HEK293 (cell line): Measurements from ENCODE around the gene MT1HL1.

ENCODE experiments used
- CTCF ChIA-PET: fragments of 350-600 bp; formaldehyde crosslinking; extraction: SDS; loops from one replicate; lab custom pipeline; 2021; ENCODE audit warnings: antibody characterized with exemption; lab: Yijun Ruan, JAX
- POLR2A ChIA-PET: fragments of 300-600 bp; formaldehyde crosslinking; extraction: SDS; loops from one replicate; lab custom pipeline; 2020; ENCODE audit warnings: antibody characterized with exemption, inconsistent platforms; lab: Yijun Ruan, JAX
- H3K27ac ChIP-seq: fragments of 200-500 bp; sonication (Bioruptor generic); 2 replicates; pipeline ENCODE4 v1.5.1; 2014; ENCODE audit warnings: low read depth, low read length, control low read depth, inconsistent platforms; ENCODE audit errors: extremely low read depth
- H3K36me3 ChIP-seq, 2 experiments: fragments of 200-500 bp in 1 of 2; sonication (Bioruptor generic) in 1 of 2; 1 replicate in 1 of 2; 2 replicates in 1 of 2; pipeline ENCODE4 v1.5.1; 2014 to 2017; ENCODE audit warnings: inconsistent platforms in 2 of 2, low read length in 2 of 2; ENCODE audit not compliant: control insufficient read depth in 2 of 2, insufficient read depth in 1 of 2
- H3K4me1 ChIP-seq: fragments of 200-500 bp; sonication (Bioruptor generic); 2 replicates; pipeline ENCODE4 v1.5.1; 2014; ENCODE audit warnings: mild to moderate bottlenecking, low read length, inconsistent platforms; ENCODE audit not compliant: control insufficient read depth, insufficient read depth
- H3K4me3 ChIP-seq: 2 replicates; pipeline ENCODE4 v1.5.1; 2011; ENCODE audit warnings: low read depth, mild to moderate bottlenecking, control low read depth, low read length, moderate library complexity
- H3K9me3 ChIP-seq: fragments of 200-500 bp; sonication (Bioruptor generic); 2 replicates; pipeline ENCODE4 v1.5.1; 2014; ENCODE audit warnings: low read depth, low read length, inconsistent platforms; ENCODE audit not compliant: control insufficient read depth, insufficient read depth
- BCL11A ChIP-seq: fragments of 450-650 bp; formaldehyde crosslinking; IDR thresholded peaks from 2 replicates; pipeline ENCODE4 v1.5.1; 2016; ENCODE audit warnings: low read depth, missing biosample characterization, missing genetic modification characterization
- BCL11B ChIP-seq: fragments of 450-650 bp; formaldehyde crosslinking; IDR thresholded peaks from 2 replicates; pipeline ENCODE4 v1.5.1; 2016; ENCODE audit warnings: low read depth, missing biosample characterization, missing genetic modification characterization
- EGR2 ChIP-seq: fragments of 450-650 bp; formaldehyde crosslinking; IDR thresholded peaks from 2 replicates; pipeline ENCODE4 v1.5.1; 2016; ENCODE audit warnings: low read depth, missing biosample characterization, missing genetic modification characterization
- FEZF1 ChIP-seq: fragments of 450-650 bp; formaldehyde crosslinking; IDR thresholded peaks from 2 replicates; pipeline ENCODE4 v1.5.1; 2016; ENCODE audit warnings: missing biosample characterization, missing genetic modification characterization
- INSM2 ChIP-seq: fragments of 450-650 bp; formaldehyde crosslinking; IDR thresholded peaks from 2 replicates; pipeline ENCODE4 v1.5.1; 2016; ENCODE audit warnings: missing biosample characterization, missing genetic modification characterization
- KLF8 ChIP-seq: fragments of 450-650 bp; formaldehyde crosslinking; IDR thresholded peaks from 2 replicates; pipeline ENCODE4 v1.5.1; 2016; ENCODE audit warnings: missing biosample characterization, missing genetic modification characterization
- PRDM4 ChIP-seq: fragments of 450-650 bp; formaldehyde crosslinking; IDR thresholded peaks from 2 replicates; pipeline ENCODE4 v1.5.1; 2017; ENCODE audit warnings: missing biosample characterization, missing genetic modification characterization
- ZBTB1 ChIP-seq: fragments of 450-650 bp; formaldehyde crosslinking; IDR thresholded peaks from 2 replicates; pipeline ENCODE4 v1.5.1; 2016; ENCODE audit warnings: missing biosample characterization, missing genetic modification characterization
- ZBTB10 ChIP-seq: fragments of 450-650 bp; formaldehyde crosslinking; IDR thresholded peaks from 2 replicates; pipeline ENCODE4 v1.5.1; 2016; ENCODE audit warnings: missing biosample characterization, missing genetic modification characterization
- ZBTB8A ChIP-seq: fragments of 450-650 bp; formaldehyde crosslinking; IDR thresholded peaks from 2 replicates; pipeline ENCODE4 v1.5.1; 2016; ENCODE audit warnings: missing biosample characterization, missing genetic modification characterization
- ZFHX2 ChIP-seq: fragments of 450-650 bp; formaldehyde crosslinking; conservative IDR thresholded peaks from 2 replicates; pipeline ENCODE4 v1.5.1; 2016; ENCODE audit warnings: missing biosample characterization, missing genetic modification characterization
- ZFP3 ChIP-seq: fragments of 450-650 bp; formaldehyde crosslinking; IDR thresholded peaks from 2 replicates; pipeline ENCODE4 v1.5.1; 2016; ENCODE audit warnings: low read depth, missing biosample characterization, missing genetic modification characterization
- ZFP37 ChIP-seq: fragments of 450-650 bp; formaldehyde crosslinking; IDR thresholded peaks from 2 replicates; pipeline ENCODE4 v1.5.1; 2016; ENCODE audit warnings: missing biosample characterization, missing genetic modification characterization
- ZNF223 ChIP-seq: fragments of 450-650 bp; formaldehyde crosslinking; IDR thresholded peaks from 2 replicates; pipeline ENCODE4 v1.5.1; 2016; ENCODE audit warnings: missing biosample characterization, missing genetic modification characterization
- ZNF341 ChIP-seq: fragments of 450-650 bp; formaldehyde crosslinking; IDR thresholded peaks from 2 replicates; pipeline ENCODE4; 2016; ENCODE audit warnings: low read depth, missing biosample characterization, missing genetic modification characterization
- ZNF555 ChIP-seq: fragments of 450-650 bp; formaldehyde crosslinking; conservative IDR thresholded peaks from 2 replicates; pipeline ENCODE4 v1.5.1; 2017; ENCODE audit warnings: missing biosample characterization, mild to moderate bottlenecking, missing genetic modification characterization, inconsistent platforms
- ZNF610 ChIP-seq: fragments of 450-650 bp; formaldehyde crosslinking; IDR thresholded peaks from 2 replicates; pipeline ENCODE4 v1.5.1; 2016; ENCODE audit warnings: missing biosample characterization, missing genetic modification characterization, borderline replicate concordance
- ZNF623 ChIP-seq: fragments of 450-650 bp; formaldehyde crosslinking; IDR thresholded peaks from 2 replicates; pipeline ENCODE4 v1.5.1; 2016; ENCODE audit warnings: missing biosample characterization, missing genetic modification characterization
- ZNF639 ChIP-seq: fragments of 450-650 bp; formaldehyde crosslinking; IDR thresholded peaks from 2 replicates; pipeline ENCODE4 v1.5.1; 2016; ENCODE audit warnings: missing biosample characterization, missing genetic modification characterization
- ZNF747 ChIP-seq: fragments of 450-650 bp; formaldehyde crosslinking; IDR thresholded peaks from 2 replicates; pipeline ENCODE4 v1.5.1; 2016; ENCODE audit warnings: missing biosample characterization, missing genetic modification characterization
- ZNF791 ChIP-seq: fragments of 450-650 bp; formaldehyde crosslinking; IDR thresholded peaks from 2 replicates; pipeline ENCODE4 v1.5.1; 2016; ENCODE audit warnings: missing biosample characterization, missing genetic modification characterization
- TF ChIP-seq, protein P1 (sequence below): fragments of 450-650 bp; formaldehyde crosslinking; conservative IDR thresholded peaks from 2 replicates; pipeline ENCODE4 v1.5.1; 2016; ENCODE audit warnings: low read depth, missing biosample characterization, missing genetic modification characterization
- TF ChIP-seq, protein P2 (sequence below): fragments of 450-650 bp; formaldehyde crosslinking; IDR thresholded peaks from 2 replicates; pipeline ENCODE4 v1.5.1; 2016; ENCODE audit warnings: missing biosample characterization, missing genetic modification characterization, borderline replicate concordance

The MT1HL1 gene

DNA sequence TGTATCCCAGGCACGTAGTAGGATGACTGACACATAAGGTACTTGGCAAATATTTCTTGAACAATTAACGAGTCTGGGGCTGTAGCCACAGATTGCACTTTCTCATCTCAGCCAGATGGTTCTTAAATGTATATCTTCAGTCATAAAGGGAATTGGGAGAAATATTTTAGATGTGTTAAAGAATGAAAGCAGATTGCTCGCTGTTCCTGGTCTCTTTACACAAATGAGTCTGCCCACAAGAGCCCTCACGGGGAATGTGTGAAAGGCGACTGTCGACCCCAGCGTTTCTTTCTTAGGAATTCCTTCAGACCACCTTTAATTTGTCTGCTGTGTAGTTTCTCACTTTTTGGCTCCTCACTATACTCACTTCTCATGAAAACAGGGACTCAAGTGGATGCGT is 725 bp downstream of the MT1HL1 start (continued):
- TF ChIP-seq, protein P1, sequence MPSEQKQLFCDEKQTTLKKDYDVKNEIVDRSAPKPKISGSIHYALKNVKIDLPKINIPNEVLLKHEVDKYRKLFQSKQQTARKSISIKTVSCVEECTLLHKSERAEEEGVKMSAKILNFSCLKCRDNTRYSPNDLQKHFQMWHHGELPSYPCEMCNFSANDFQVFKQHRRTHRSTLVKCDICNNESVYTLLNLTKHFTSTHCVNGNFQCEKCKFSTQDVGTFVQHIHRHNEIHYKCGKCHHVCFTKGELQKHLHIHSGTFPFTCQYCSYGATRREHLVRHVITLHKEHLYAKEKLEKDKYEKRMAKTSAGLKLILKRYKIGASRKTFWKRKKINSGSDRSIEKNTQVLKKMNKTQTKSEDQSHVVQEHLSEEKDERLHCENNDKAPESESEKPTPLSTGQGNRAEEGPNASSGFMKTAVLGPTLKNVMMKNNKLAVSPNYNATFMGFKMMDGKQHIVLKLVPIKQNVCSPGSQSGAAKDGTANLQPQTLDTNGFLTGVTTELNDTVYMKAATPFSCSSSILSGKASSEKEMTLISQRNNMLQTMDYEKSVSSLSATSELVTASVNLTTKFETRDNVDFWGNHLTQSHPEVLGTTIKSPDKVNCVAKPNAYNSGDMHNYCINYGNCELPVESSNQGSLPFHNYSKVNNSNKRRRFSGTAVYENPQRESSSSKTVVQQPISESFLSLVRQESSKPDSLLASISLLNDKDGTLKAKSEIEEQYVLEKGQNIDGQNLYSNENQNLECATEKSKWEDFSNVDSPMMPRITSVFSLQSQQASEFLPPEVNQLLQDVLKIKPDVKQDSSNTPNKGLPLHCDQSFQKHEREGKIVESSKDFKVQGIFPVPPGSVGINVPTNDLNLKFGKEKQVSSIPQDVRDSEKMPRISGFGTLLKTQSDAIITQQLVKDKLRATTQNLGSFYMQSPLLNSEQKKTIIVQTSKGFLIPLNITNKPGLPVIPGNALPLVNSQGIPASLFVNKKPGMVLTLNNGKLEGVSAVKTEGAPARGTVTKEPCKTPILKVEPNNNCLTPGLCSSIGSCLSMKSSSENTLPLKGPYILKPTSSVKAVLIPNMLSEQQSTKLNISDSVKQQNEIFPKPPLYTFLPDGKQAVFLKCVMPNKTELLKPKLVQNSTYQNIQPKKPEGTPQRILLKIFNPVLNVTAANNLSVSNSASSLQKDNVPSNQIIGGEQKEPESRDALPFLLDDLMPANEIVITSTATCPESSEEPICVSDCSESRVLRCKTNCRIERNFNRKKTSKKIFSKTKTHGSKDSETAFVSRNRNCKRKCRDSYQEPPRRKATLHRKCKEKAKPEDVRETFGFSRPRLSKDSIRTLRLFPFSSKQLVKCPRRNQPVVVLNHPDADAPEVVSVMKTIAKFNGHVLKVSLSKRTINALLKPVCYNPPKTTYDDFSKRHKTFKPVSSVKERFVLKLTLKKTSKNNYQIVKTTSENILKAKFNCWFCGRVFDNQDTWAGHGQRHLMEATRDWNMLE (tag by site-specific recombination) = no peak
- TF ChIP-seq ZNF791 (tag by site-specific recombination) = no peak
- TF ChIP-seq ZNF610 (tag by site-specific recombination) = no peak
- TF ChIP-seq ZNF623 = no peak
- no peak for TF ChIP-seq ZNF639 (tag by site-specific recombination)
- no peak for TF ChIP-seq ZFHX2
- TF ChIP-seq EGR2 = no peak
- no peak for TF ChIP-seq ZNF223

DNA sequence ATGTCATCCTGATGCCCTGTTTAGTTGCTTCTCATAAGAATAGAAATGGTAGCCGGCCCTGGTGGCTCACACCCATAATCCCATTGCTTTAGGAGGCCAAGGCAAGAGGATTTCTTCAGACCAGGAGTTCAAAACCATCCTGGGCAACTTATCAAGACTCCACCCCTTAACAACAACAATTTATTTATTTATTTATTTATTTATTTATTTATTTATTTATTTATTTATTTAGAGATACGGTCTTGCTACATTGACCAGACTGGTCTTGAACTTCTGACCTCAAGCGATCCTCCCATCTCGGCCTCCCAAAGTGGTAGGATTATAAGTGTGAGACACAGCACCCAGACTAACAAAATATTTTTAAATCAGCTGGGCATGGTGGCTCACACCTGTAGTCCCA is 4.0 kb downstream of the MT1HL1 start:
- ChIA-PET CTCF (interaction anchor here (0.5 to 1.1 kb wide), 2 partner anchors 49 to 387 kb away, joined by 3 read pairs; no protein-coding TSS in a partner anchor), POLR2A (no interaction called here)
- no peaks in the 10 kb centered on the region for H3K36me3 ChIP-seq
- H3K4me3 ChIP-seq = no peak overlapping the region
- no peaks in the 10 kb centered on the region for H3K9me3 ChIP-seq
- H3K4me1 ChIP-seq = no peaks in the 10 kb centered on the region
- no peak overlapping the region for H3K27ac ChIP-seq
- TF ChIP-seq ZFP37 (tag by site-specific recombination) (peak; percentile 68; the same call in 1 of the 2 replicates), ZNF555 (tag by site-specific recombination) (peak; percentile 99), ZNF341 (tag by site-specific recombination) (peak; percentile 56), FEZF1 (tag by site-specific recombination) (no peak), ZFP3 (tag by site-specific recombination) (peak; percentile 58; the same call in 1 of the 2 replicates), ZBTB8A (tag by site-specific recombination) (peak; percentile 80), ZBTB10 (no peak), INSM2 (tag by site-specific recombination) (no peak), KLF8 (tag by site-specific recombination) (no peak), BCL11A (tag by site-specific recombination) (no peak), BCL11B (tag by site-specific recombination) (peak; percentile 39; the same call in 1 of the 2 replicates), ZBTB1 (tag by site-specific recombination) (peak; percentile 84; the same call in 1 of the 2 replicates), ZNF747 (no peak), PRDM4 (tag by site-specific recombination) (no peak)
- TF ChIP-seq, protein P2, sequence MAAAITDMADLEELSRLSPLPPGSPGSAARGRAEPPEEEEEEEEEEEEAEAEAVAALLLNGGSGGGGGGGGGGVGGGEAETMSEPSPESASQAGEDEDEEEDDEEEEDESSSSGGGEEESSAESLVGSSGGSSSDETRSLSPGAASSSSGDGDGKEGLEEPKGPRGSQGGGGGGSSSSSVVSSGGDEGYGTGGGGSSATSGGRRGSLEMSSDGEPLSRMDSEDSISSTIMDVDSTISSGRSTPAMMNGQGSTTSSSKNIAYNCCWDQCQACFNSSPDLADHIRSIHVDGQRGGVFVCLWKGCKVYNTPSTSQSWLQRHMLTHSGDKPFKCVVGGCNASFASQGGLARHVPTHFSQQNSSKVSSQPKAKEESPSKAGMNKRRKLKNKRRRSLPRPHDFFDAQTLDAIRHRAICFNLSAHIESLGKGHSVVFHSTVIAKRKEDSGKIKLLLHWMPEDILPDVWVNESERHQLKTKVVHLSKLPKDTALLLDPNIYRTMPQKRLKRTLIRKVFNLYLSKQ (tag by site-specific recombination) = peak; percentile 66; the same call in 1 of the 2 replicates
